Fibroblast of lung (primary cell): ENCODE results near the gene METTL1. TPM values are rescaled to one million over a fixed set of nuclear protein-coding genes. Genes with fewer than 3 reads are reported as not detected.

Source experiments
- DNase-seq, 2 donors: peaks; one replicate each; pipeline versions ENCODE4 v3.0.0 to v3.0.0-alpha.2; 2010; ENCODE audit warnings: low read depth in 2 of 2
- H2AFZ ChIP-seq: 2 replicates; pipeline ENCODE4 v1.5.1; 2012; ENCODE audit warnings: low read length, control low read depth, inconsistent platforms
- H3K27ac ChIP-seq: 2 replicates; pipeline ENCODE4 v1.5.1; 2011; ENCODE audit warnings: low read length, control low read depth; ENCODE audit not compliant: insufficient read depth
- H3K27me3 ChIP-seq: 2 replicates; pipeline ENCODE4 v1.5.1; 2011; ENCODE audit warnings: mild to moderate bottlenecking, low read length; ENCODE audit not compliant: control insufficient read depth, insufficient read depth
- H3K36me3 ChIP-seq: 2 replicates; pipeline ENCODE4 v1.5.1; 2011; ENCODE audit warnings: low read length; ENCODE audit not compliant: control insufficient read depth, insufficient read depth
- H3K4me1 ChIP-seq: 2 replicates; pipeline ENCODE4 v1.5.1; 2011; ENCODE audit warnings: low read length; ENCODE audit not compliant: control insufficient read depth, insufficient read depth; ENCODE audit errors: extremely low read depth
- H3K4me2 ChIP-seq: 2 replicates; pipeline ENCODE4 v1.5.1; 2011; ENCODE audit warnings: low read length, control low read depth; ENCODE audit not compliant: insufficient read depth; ENCODE audit errors: extremely low read depth
- H3K4me3 ChIP-seq, 4 experiments: fragments of 200-600 bp in 1 of 4; sonication (generic) in 1 of 4; replicated peaks in 1 of 4; 2 replicates each; pipeline ENCODE4 v1.5.1; 2011 to 2016; ENCODE audit warnings: low read length in 4 of 4, low read depth in 3 of 4, mild to moderate bottlenecking in 3 of 4, control low read depth in 2 of 4, inconsistent platforms in 1 of 4, mixed read lengths in 1 of 4; ENCODE audit not compliant: insufficient read depth in 1 of 4; ENCODE audit errors: control extremely low read depth in 1 of 4
- H3K79me2 ChIP-seq: 2 replicates; pipeline ENCODE4 v1.5.1; 2012; ENCODE audit warnings: mild to moderate bottlenecking, low read length, inconsistent platforms; ENCODE audit not compliant: control insufficient read depth, insufficient read depth
- H3K9ac ChIP-seq: 2 replicates; pipeline ENCODE4 v1.5.1; 2011; ENCODE audit warnings: mild to moderate bottlenecking, low read length, control low read depth; ENCODE audit not compliant: insufficient read depth
- H3K9me3 ChIP-seq: 2 replicates; pipeline ENCODE4 v1.5.1; 2012; ENCODE audit warnings: low read depth, low read length; ENCODE audit not compliant: control insufficient read depth, insufficient read depth
- H4K20me1 ChIP-seq: 2 replicates; pipeline ENCODE4 v1.5.1; 2011; ENCODE audit warnings: low read length; ENCODE audit not compliant: control insufficient read depth, insufficient read depth; ENCODE audit errors: extremely low read depth
- EZH2 ChIP-seq: IDR thresholded peaks from 2 replicates; pipeline ENCODE4 v1.5.1; 2012; ENCODE audit warnings: low read length, control low read depth, mild to moderate bottlenecking; ENCODE audit errors: missing control alignments
- polyA plus RNA-seq, 2 donors: library from polyadenylated mRNA; depleted of rRNA in 1 of 2; stranded (reverse) in 1 of 2; unstranded in 1 of 2; fragments of >200 nt; gene quantifications; 2 replicates each; pipeline ENCODE4 v1.2.1, GENCODE V29; 2011 to 2012; ENCODE audit warnings: missing spikeins in 1 of 2
- total RNA-seq: library from RNA; depleted of rRNA; stranded (reverse); fragments of >200 nt; gene quantifications from 2 replicates; pipeline ENCODE4 v1.2.1, GENCODE V29; 2014
- TF ChIP-seq, protein P1 (sequence below), 2 donors: IDR thresholded peaks in 1 of 2; conservative IDR thresholded peaks in 1 of 2; 1 replicate in 1 of 2; 2 replicates in 1 of 2; pipeline ENCODE4 v1.5.1; 2011 to 2012; ENCODE audit warnings: low read length in 2 of 2, control low read depth in 1 of 2, inconsistent platforms in 1 of 2, low read depth in 1 of 2, mild to moderate bottlenecking in 1 of 2

Gene METTL1
- total and polyA plus RNA-seq, 2 donors (not counting 1 experiment from before 2014, with no cell fraction given): 3.5 to 16.9 TPM

DNA sequence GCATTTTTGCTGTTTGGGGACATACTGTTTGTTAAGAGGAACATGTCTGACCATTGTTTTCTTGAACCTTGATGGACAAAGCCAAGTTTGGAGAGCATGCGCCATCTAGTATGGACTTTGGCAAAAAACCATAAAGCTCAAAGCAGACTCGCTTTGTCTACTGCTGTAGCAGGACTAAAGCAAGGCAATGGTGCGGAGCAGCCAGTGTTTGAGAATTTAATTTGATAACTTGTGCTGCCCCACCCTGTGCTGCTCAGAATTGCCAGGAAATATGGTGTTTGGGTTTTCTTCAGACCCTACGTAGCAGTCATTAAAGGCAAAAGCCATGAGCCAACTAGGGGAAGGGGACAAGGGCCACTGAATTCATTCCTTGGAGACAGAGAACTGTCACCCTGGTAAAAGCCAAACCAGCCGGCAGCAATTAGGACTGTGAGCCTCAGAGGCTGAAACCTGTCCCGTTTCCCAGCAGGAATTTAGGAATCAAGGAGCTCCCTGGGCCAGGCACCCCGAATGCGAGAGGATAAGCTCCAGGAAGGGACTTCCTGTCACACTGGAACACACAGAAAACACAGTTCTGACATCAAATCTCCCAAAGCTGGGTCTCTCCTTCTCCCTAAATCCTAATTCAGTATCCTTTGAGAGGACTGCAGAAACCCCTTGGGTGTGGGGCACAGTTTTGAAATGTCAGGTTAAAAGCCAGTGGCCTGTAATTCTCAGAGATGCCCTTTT is 45.5 kb upstream of the METTL1 start:
- Histone ChIP-seq H3K4me3 (no peak overlapping the region), H2AFZ (no peak overlapping the region), H3K4me1 (peaks cover 8% of the 10 kb centered on the region), H4K20me1 (no peaks in the 10 kb centered on the region), H3K27ac (no peak overlapping the region), H3K9ac (no peak overlapping the region), H3K79me2 (no peaks in the 10 kb centered on the region), H3K4me2 (no peak overlapping the region), H3K9me3 (no peaks in the 10 kb centered on the region), H3K36me3 (peaks cover 16% of the 10 kb centered on the region), H3K27me3 (no peaks in the 10 kb centered on the region)
- no peak for DNase-seq
- no peak for TF ChIP-seq EZH2

DNA sequence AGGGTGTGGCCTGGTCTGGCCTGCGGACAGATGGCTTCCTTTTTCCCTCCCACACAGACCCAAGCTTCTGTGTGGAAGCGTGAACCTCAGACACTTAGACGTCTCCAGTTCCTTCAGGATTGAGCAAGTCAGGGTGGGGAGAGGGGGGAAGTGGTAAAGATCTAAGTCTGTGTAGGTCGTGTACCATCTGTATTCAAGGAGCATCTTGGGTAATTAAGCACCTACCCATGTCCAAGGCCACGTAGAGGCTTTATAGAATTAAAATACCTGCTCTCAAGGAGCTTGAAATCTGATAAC is 44.9 kb upstream of the METTL1 start:
- Histone ChIP-seq H3K9ac (no peak overlapping the region), H3K27ac (no peak overlapping the region), H3K36me3 (peaks cover 15% of the 10 kb centered on the region), H2AFZ (no peak overlapping the region), H3K27me3 (no peaks in the 10 kb centered on the region), H3K4me2 (no peak overlapping the region), H3K79me2 (no peaks in the 10 kb centered on the region), H3K4me3 (no peak overlapping the region), H3K9me3 (no peaks in the 10 kb centered on the region), H3K4me1 (peaks cover 8% of the 10 kb centered on the region), H4K20me1 (no peaks in the 10 kb centered on the region)
- TF ChIP-seq EZH2: no peak
- TF ChIP-seq, protein P1, sequence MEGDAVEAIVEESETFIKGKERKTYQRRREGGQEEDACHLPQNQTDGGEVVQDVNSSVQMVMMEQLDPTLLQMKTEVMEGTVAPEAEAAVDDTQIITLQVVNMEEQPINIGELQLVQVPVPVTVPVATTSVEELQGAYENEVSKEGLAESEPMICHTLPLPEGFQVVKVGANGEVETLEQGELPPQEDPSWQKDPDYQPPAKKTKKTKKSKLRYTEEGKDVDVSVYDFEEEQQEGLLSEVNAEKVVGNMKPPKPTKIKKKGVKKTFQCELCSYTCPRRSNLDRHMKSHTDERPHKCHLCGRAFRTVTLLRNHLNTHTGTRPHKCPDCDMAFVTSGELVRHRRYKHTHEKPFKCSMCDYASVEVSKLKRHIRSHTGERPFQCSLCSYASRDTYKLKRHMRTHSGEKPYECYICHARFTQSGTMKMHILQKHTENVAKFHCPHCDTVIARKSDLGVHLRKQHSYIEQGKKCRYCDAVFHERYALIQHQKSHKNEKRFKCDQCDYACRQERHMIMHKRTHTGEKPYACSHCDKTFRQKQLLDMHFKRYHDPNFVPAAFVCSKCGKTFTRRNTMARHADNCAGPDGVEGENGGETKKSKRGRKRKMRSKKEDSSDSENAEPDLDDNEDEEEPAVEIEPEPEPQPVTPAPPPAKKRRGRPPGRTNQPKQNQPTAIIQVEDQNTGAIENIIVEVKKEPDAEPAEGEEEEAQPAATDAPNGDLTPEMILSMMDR (conservative IDR thresholded peaks at IDR 0.05 in 1 of 2, IDR thresholded peaks at IDR 0.05 in 1 of 2; ENCODE audit: low read depth in 1 of 2, low read length in 2 of 2): no peak
- peak; percentile 39 to 64 for DNase-seq

DNA sequence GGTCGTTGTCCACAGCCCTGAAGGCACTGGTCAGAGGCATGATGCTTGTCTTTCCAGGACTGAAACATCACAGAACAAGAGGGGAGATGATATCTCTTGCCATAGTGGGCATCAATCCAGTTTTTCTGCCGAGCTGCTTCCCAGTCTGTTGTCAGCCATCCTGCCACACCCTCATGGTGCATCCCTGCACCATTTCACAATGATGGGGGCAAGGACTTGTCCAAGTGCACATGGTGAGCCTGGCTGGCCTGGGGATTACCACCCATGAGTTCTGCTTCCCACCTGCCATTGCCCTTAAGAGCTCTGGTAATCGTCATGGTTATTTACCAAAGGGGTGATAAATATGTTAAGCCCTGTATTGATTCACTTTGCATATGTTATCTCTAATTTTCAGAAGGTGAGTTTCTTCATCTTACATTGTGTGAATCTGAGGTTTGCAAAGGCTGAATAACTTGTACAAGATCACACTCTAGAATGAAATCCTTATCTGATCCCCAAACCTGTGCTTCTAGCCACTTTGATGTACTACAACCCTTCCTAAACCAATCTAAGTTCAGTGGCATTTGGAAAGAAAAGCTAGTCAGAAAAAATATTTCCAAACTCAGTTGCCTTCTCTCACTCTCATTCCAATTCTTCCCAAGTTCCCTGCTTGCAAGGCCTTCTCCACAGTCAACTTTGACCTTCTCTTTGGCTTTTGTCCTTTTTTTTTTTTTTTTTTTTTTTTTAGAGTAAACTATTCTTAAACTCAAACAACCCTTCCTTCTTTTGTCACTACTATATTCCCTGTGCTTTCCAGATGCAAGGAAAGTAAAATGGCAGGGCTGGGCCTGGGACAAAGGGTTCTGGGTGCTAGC is 44.3 kb upstream of the METTL1 start:
- H3K27ac ChIP-seq: no peak overlapping the region
- no peaks in the 10 kb centered on the region for H3K27me3 ChIP-seq
- no peak for DNase-seq
- no peaks in the 10 kb centered on the region for H4K20me1 ChIP-seq
- no peak overlapping the region for H3K4me2 ChIP-seq
- no peaks in the 10 kb centered on the region for H3K9me3 ChIP-seq
- no peaks in the 10 kb centered on the region for H3K79me2 ChIP-seq
- H2AFZ ChIP-seq: no peak overlapping the region
- H3K9ac ChIP-seq: no peak overlapping the region
- H3K4me3 ChIP-seq: no peak overlapping the region
- peaks cover 11% of the 10 kb centered on the region for H3K36me3 ChIP-seq
- peaks cover 8% of the 10 kb centered on the region for H3K4me1 ChIP-seq
- TF ChIP-seq, protein P1 (conservative IDR thresholded peaks at IDR 0.05 in 1 of 2, IDR thresholded peaks at IDR 0.05 in 1 of 2; ENCODE audit: low read depth in 1 of 2, low read length in 2 of 2): no peak
- no peak for TF ChIP-seq EZH2
